ENCODE data around the gene NIPA2.

Gene NIPA2

DNA sequence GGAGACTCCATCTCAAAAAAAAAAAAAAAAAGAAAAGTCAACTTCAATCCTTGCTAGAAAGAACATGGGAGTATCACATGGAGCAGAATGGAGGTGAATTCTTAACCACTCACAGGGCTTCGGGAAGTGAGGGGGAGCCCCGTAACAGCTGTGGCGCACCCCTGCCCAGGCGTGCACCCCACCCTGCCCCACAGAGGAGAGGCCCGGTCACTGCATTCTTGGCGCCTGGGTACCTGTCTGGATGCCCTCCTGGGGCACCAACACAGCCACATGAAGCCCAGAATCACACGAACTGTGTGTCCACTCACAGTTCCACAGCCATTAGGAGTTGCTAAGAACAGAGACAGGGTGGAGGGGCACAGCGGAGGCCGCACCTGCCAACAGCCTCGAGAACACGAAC lies 51.8 kb downstream of the NIPA2 start:
- TF ChIP-seq ZNF274 (IDR thresholded peaks at IDR 0.05; ENCODE audit: low read depth, low read length), result no peak
- no peak overlapping the region for H3K4me3 ChIP-seq (ENCODE audit: low read length)

DNA sequence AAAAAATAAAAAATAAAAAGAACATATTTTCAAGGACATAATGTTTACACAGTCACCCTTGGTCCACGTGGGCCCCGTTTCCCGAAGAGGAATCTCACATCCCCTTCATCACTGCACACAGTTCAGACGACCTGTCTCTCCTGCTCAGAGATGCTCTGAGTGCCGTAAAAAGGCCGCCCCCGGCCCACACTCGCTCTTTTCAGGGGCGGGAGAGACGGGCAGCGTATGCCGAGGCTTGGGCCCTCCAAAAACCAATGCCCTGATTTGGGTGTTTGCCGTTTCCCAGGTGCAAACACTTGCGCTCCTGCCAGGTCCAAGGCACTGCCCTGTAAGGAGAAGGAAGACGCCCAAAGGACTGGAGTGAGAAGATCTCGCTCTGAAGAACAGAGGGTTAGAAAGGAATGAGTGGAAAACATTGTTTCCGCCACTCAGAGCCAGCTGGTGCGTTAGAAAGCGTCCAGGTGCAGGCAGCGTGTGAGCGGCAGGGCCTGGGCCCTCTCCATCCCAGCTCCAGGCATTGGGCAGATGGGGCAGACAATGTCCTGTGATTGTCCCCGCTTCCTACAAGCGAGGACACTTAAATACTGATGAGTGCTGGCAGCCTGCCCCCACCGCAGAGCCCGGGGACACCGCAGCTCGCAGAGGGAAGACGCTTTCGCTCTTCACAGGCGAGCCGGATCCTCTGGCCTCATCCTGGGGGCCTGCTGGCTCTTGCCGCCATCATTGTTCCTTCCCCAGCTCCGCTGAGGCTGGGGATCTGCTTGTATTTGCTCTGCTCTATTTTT lies 53.2 kb downstream of the NIPA2 start:
- no peak overlapping the region for H3K4me3 ChIP-seq (ENCODE audit: low read length)
- TF ChIP-seq ZNF274 (IDR thresholded peaks at IDR 0.05; ENCODE audit: low read depth, low read length), result no peak

DNA sequence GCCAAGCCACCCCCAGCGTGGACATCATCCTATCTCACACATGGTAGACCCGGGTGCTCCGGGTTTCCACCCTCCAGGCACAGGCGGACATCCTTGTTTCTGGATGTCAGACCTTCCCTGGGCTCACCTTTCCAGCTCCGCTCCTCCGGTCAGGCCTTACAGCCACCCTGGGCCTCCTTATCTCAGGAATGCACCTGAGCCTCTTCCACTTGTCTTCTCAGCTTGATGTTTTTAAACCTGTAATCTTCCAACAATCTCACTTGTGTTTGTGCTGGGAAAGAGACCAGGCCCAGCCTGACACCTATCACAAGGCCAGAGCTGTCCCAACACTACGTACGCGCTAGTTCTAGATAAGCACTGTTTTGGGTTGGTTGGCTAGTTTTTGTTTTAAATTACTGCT lies 53.9 kb downstream of the NIPA2 start:
- TF ChIP-seq ZNF274 (IDR thresholded peaks at IDR 0.05; ENCODE audit: low read depth, low read length), result no peak

DNA sequence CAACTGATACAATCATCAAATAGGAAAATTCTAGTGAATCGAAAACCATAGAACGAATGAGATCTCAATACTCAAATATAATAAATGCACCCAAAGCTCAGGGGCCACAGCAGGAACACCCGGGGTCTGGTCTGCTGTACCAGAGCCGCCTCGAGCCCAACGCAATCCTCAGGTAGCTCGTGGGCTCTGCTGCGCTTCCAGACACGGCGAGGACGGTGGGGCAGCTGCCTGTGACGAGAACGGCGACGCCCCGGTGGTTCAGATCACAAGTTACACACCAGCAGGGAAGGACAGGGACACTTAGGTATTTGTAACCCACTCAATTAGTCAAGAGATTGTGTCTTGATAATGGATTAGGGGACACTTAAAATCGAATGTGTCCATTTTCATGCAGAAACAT lies 54.6 kb downstream of the NIPA2 start:
- TF ChIP-seq ZNF274 (IDR thresholded peaks at IDR 0.05; ENCODE audit: low read depth, low read length), result no peak
- no peak overlapping the region for H3K4me3 ChIP-seq (ENCODE audit: low read length)

More for the DNA sequence above, 53.9 kb downstream of the NIPA2 start:
- no peak overlapping the region for H3K4me3 ChIP-seq (ENCODE audit: low read length)

DNA sequence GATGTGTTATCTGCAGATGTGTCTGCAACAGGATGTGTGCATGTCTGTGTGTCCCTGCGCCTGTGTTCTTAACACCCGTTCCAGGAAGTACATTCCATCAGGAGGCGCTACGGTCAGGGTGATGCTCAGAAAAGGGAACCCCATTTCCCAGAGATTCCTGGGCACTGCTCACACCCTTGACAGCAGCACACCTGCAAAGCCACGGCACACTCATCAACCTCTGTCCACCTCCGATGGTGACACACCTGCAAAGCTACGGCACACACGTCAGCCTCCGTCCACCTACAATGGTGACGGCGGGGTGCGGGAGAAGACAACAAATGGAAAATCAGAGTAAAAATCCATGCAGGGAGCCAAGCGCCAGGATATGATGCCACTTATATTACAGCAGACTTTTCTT lies 55.4 kb downstream of the NIPA2 start:
- H3K4me3 ChIP-seq (ENCODE audit: low read length), result no peak overlapping the region
- no peak for TF ChIP-seq ZNF274 (IDR thresholded peaks at IDR 0.05; ENCODE audit: low read depth, low read length)

DNA sequence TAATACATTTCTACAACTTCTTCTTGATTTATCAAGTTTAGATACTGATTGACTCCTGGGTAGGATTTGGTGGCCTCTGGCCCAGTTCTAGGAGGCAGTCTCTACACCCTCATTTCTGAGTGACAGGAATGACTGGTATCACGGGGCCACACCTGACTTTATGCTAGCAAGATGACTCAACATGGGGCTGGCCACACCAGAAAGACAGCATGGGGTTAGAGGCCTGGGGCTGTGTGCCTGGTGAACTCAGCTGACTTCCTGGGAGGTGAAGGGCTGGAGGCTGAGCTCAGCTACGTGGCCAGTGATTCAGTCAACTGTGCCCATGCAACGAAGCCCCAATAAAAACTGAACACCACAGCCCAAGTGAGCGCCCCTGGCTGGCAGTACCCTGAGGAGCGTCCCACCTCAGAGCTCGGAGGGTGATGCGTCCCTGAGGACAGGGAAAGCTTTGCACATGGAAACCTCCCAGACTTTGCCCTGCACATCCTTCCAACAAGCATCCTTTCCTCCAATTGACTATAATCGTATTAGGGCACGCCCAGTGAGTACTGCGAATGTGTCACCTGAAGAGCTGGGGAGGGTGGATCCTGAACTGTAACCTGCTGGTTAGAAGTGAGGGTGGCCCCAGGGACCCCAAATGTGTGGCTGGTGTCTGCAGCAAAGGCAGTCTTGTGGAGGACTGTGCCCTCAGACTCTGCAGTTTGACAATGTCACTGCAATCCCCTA lies 57.2 kb downstream of the NIPA2 start:
- no peak overlapping the region for H3K4me3 ChIP-seq (ENCODE audit: low read length)
- TF ChIP-seq ZNF274 (IDR thresholded peaks at IDR 0.05; ENCODE audit: low read depth, low read length), result no peak

DNA sequence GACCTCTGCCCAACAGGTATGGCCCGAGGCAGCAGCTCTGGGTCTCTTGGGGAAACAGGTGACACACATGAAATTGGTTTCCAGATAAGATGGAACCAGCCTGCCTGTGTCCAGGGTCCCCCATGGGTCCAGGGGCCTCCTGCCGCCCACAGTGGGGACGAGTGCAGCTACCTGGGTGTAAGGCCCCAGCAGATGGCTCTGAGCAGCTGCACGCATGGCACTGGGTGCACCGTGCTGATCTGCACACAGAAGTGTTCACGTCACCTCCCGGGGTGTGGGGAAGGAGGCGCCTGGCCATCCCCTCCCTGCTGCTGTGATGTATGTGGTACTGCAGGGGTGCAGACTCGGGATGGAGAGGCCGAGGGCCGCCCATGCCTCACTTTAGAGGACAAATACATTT lies 63.6 kb downstream of the NIPA2 start:
- TF ChIP-seq ZNF274 (IDR thresholded peaks at IDR 0.05; ENCODE audit: low read depth, low read length), result no peak

DNA sequence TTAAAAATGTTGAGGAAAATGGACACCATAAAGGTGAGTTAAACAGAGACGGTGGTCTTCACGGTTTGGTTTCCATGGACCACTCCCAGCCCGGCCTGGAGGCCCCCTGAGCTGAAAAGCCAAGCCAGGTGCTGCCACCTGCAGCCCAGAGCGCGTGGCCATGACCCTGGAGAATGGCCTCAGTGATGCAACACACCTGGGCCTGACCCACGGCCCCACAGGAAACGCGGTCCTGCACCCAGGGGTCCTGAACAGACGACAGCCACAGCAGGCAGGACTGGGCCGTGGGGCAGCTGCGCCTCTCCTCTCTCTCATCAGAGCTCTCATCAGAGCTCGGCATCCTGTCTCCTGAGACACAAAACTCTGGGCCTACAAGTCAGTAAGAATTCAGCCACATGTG lies 64.1 kb downstream of the NIPA2 start:
- TF ChIP-seq ZNF274 (IDR thresholded peaks at IDR 0.05; ENCODE audit: low read depth, low read length), result no peak
- no peak overlapping the region for H3K4me3 ChIP-seq (ENCODE audit: low read length)

More for the DNA sequence above, 63.6 kb downstream of the NIPA2 start:
- H3K4me3 ChIP-seq (ENCODE audit: low read length), result no peak overlapping the region

DNA sequence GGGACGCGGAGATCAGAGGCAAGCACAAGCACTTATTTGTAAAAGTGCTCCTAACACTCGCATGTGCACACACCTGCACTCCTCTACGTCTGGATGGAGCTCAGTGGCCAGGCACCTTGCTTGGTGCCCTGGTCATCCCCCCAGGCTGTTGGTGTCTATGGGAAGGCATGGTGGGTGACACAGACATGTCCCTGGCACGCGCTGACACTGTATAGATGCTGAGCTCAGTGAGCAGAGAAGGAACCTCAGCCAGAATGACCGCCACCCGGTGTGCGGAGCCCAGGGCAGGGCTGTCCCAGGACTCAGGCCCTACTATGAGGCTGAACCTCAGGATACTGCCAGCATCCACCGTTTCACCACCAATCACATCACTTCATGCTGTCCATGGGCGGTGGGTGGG lies 64.5 kb downstream of the NIPA2 start:
- H3K4me3 ChIP-seq (ENCODE audit: low read length), result no peak overlapping the region
- no peak for TF ChIP-seq ZNF274 (IDR thresholded peaks at IDR 0.05; ENCODE audit: low read depth, low read length)

DNA sequence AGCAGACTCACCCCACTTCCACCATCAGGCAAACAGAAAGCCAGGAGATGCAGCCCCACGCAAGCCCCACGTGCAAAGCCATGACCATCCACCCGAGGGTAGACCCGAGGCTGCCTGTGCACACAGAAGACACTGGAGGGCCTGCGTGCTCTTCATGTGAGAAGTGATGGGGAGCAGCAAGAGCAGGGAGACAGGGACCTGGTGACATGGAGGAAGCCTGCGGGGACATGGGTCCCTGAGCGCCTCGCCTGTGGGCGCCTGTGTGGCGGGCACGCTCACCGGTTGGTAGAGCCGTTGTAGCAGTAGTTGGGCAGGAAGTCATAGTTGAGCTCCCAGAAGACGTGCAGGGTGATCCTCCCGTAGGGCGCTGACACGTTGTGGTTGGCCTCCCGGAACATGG lies 65.0 kb downstream of the NIPA2 start:
- no peak overlapping the region for H3K4me3 ChIP-seq (ENCODE audit: low read length)
- TF ChIP-seq ZNF274 (IDR thresholded peaks at IDR 0.05; ENCODE audit: low read depth, low read length), result no peak

DNA sequence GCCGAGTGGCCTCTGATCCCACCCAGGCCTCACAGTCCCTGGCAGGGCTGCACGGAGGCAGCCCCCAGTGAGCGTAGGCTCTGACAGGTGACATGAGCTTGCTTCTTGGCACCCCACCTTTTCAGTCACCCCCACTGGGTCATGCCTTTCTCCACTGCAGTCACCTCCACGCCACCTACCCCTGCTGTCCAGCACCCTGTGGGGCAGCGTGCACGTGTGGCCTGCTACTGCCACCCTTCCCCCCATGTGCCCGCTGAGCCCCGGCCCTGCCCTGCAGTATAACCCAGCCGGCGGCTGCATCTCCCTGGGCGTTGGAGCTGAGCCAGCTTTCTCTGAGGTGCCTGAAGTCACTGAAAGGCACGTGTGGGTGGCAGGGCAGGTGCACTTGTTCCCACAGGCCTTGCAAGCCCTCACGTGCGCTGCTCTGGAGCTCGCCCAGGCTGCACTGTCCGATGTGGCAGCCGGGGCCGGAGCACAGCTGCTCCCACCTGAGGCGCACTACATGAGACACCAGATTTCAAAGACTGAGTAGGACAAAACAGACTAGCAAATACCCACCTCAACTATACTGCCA lies 65.6 kb downstream of the NIPA2 start:
- no peak overlapping the region for H3K4me3 ChIP-seq (ENCODE audit: low read length)
- TF ChIP-seq ZNF274 (IDR thresholded peaks at IDR 0.05; ENCODE audit: low read depth, low read length), result no peak

DNA sequence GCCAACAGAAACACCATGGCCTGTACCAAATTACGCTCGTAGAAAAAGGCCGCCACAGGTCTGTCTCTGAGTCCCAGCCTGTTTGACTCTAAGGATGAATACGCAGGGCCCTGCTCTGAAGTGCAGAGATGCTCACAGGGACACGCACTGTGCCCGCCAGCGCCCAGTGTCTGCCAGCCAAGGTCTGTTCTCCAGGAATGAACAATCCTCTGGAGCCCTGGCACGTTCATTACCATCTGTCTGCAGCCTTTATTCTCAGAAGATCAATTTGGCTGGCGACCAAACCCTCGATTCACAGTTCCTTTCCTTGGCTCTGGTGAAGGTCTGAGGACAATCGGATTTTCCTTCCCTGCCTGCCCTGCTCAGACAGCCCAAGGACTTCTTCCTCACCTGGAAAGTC lies 66.3 kb downstream of the NIPA2 start:
- H3K4me3 ChIP-seq (ENCODE audit: low read length), result no peak overlapping the region
- TF ChIP-seq ZNF274 (IDR thresholded peaks at IDR 0.05; ENCODE audit: low read depth, low read length), result no peak

DNA sequence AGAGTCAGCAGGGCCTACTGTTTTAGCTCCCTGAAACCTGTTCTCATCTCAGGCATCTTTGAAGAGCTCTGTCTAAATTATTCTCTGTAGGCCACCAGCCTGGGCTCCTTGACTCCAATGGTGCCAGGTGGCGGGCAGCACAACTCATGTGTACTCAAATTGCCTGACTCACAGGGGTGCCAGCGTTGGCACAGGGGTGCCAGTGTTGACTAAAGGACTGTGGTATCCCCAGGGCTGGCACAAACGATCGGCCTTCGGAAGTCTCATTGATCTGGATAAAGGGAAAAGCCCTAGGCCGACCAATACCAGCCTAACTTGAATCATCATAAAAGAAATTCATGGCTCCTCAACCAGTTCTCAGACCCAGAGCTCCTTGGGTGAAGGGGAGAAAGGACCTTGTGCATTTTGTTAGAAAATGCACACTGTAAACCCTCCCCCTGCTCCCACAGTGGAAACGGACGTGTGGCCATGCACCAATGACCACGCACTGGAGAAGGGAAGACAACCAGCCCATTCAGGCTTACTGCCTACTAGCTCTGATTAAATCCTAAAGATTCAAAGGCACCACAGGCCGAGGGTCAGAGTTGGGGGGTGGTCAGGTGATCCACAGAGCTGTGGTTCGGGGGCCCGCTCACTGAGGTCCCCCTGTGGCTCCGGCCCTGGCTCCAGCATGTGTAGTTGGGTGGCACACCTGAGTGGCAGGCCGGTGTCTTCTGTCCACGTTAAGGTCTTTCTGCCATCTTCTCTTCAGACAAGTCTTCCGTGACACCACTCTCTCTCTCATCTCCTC lies 68.9 kb downstream of the NIPA2 start:
- no peak overlapping the region for H3K4me3 ChIP-seq (ENCODE audit: low read length)
- no peak for TF ChIP-seq ZNF274 (IDR thresholded peaks at IDR 0.05; ENCODE audit: low read depth, low read length)

DNA sequence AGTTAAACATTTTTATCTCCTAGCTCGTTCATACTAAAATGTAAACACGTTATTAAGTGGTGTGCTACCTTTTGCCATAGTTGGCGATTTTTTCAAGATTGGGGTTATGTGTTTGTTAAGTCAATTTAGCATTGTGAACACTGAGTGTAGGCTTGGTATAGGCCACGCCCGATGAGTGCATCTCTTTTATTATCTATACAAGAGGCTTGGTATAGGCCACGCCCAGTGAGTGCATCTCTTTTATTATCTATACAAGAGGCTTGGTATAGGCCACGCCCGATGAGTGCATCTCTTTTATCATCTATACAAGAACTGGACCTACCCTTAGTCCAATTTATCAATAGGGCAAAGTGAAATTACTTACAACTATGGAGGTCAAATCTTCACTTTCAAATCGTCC lies 70.4 kb downstream of the NIPA2 start:
- no peak overlapping the region for H3K4me3 ChIP-seq (ENCODE audit: low read length)
- no peak for TF ChIP-seq ZNF274 (IDR thresholded peaks at IDR 0.05; ENCODE audit: low read depth, low read length)
